Measurements from ENCODE around the gene FKBP10. TPM values are rescaled to one million over a fixed set of nuclear protein-coding genes. Genes with fewer than 3 reads are reported as not detected.

FKBP10 gene
- total and polyA plus RNA-seq, 2 donors (not counting 3 experiments of a cell fraction or from before 2014, with no cell fraction given), result 168 to 377 TPM

DNA sequence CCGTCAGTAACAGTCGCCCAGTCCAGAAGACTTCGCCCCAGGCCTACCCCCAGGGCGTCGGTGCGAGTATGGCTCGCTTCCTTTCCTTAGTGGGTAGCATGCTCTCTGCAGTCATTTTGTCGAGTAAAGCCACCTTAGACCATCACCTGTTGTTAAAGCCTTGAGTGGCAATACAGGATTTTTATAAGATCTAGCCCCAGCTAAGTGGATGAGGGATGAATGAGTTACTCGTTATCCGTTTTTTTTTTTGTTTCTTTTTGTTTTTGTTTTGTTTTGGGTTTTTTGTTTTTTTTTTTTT, 52.7 kb downstream of the FKBP10 start:
- H3K9me1 ChIP-seq (replicated peaks; ENCODE audit: control insufficient read depth, extremely low read depth, insufficient read depth, low read length), result no peaks in the 10 kb centered on the region
- H3K27ac ChIP-seq (ENCODE audit: insufficient read depth, low read depth, low read length), result no peak overlapping the region
- peak overlapping the region; percentile 8 for H2AFZ ChIP-seq (ENCODE audit: low read depth, low read length)
- POLR2A ChIA-PET, result interaction anchor here (0.6 to 0.9 kb wide), 3 partner anchors 53 to 174 kb away, joined by 3 to 4 read pairs (median 3); partner anchors contain the start of gene FKBP10
- peak overlapping the region in 1 of 3 experiments; percentile 38 for H3K4me3 ChIP-seq (replicated peaks in 1 of 3; ENCODE audit: insufficient read depth in 1 of 3, low read depth in 1 of 3, low read length in 3 of 3)
- intact Hi-C loops (cut with micrococcal nuclease), result loop anchor here (1.0 kb wide), 3 partner anchors 53 to 127 kb away; no protein-coding TSS in a partner anchor
- CTCF ChIA-PET, result interaction anchor here (0.6 to 2.1 kb wide), 11 partner anchors 15 to 128 kb away, joined by 3 to 9 read pairs (median 3); partner anchors contain the start of genes FKBP10 and JUP
- H3K36me3 ChIP-seq (ENCODE audit: control insufficient read depth in 2 of 2, extremely low read depth in 1 of 2, insufficient read depth in 2 of 2, low read length in 2 of 2), result peaks cover 13 to 15% of the 10 kb centered on the region in 2 experiments
- no peak for DNase-seq (ENCODE audit: low read depth, low spot score)
- H3K79me2 ChIP-seq (ENCODE audit: control insufficient read depth, insufficient read depth, low read length), result peaks cover 34% of the 10 kb centered on the region
- TF ChIP-seq, protein P1, sequence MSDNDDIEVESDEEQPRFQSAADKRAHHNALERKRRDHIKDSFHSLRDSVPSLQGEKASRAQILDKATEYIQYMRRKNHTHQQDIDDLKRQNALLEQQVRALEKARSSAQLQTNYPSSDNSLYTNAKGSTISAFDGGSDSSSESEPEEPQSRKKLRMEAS (IDR thresholded peaks at IDR 0.05; ENCODE audit: insufficient read depth, insufficient read length), result no peak
- TF ChIP-seq POLR2A (IDR thresholded peaks at IDR 0.05; ENCODE audit: low read depth, low read length) (peak; percentile 55), POLR2AphosphoS5 (IDR thresholded peaks at IDR 0.05; ENCODE audit: insufficient read depth, low read depth, low read length) (peak; percentile 62), FOS (IDR thresholded peaks at IDR 0.05; ENCODE audit: borderline replicate concordance, insufficient read depth, low read length) (no peak), EZH2 (IDR thresholded peaks at IDR 0.05; ENCODE audit: borderline replicate concordance, low read depth, low read length, severe bottlenecking) (no peak)
- no peak for FAIRE-seq
- no peaks in the 10 kb centered on the region for H3K27me3 ChIP-seq (ENCODE audit: control insufficient read depth in 2 of 2, insufficient read depth in 2 of 2, low read length in 2 of 2)
- peaks cover 3% of the 10 kb centered on the region for H4K20me1 ChIP-seq (replicated peaks; ENCODE audit: control insufficient read depth, extremely low read depth, insufficient read depth, low read length)
- BruUV-seq (replicated peaks), result no TSS peak
- H3K4me1 ChIP-seq (ENCODE audit: control insufficient read depth, extremely low read depth, insufficient read depth, low read length), result peaks cover 11% of the 10 kb centered on the region
- no peak overlapping the region for H3K9ac ChIP-seq (replicated peaks; ENCODE audit: extremely low read depth, insufficient read depth, low read length)
- peak overlapping the region; percentile 45 for H3K4me2 ChIP-seq (ENCODE audit: insufficient read depth, low read length)
- H3K9me3 ChIP-seq (replicated peaks; ENCODE audit: control insufficient read depth, insufficient read depth, low read length), result no peaks in the 10 kb centered on the region
- dilution Hi-C loops (cut with MboI; ENCODE audit: extremely low pct_ligation_motif_present, low sequenced_read_pairs), result no loop called here

DNA sequence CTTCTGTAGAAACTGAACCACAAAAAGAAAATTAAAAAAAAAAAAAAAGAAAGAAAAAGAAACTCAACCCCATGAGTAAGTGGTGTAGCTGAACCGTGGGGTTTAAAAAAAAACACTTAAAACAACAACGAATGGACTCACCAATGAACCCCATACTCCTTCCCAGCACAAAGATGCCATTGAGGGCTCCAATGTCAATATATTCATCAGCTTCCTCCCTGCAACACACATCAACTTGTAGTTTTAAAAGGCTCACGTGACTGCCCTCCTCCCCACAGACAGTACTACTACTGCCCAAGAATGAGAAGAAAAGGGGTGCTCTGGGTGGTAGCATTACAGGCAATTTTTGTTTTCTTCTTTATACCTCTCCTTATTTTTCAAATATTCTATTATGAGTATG, 55.8 kb downstream of the FKBP10 start:
- ChIA-PET POLR2A (no interaction called here), CTCF (no interaction called here)
- Histone ChIP-seq H3K79me2 (ENCODE audit: control insufficient read depth, insufficient read depth, low read length) (peaks cover 11% of the 10 kb centered on the region), H3K4me2 (ENCODE audit: insufficient read depth, low read length) (no peak overlapping the region), H3K4me1 (ENCODE audit: control insufficient read depth, extremely low read depth, insufficient read depth, low read length) (peaks cover 9% of the 10 kb centered on the region), H3K36me3 (ENCODE audit: control insufficient read depth in 2 of 2, extremely low read depth in 1 of 2, insufficient read depth in 2 of 2, low read length in 2 of 2) (peaks cover 31 to 34% of the 10 kb centered on the region in 2 experiments), H2AFZ (ENCODE audit: low read depth, low read length) (no peak overlapping the region), H3K4me3 (replicated peaks in 1 of 3; ENCODE audit: insufficient read depth in 1 of 3, low read depth in 1 of 3, low read length in 3 of 3) (no peak overlapping the region), H4K20me1 (replicated peaks; ENCODE audit: control insufficient read depth, extremely low read depth, insufficient read depth, low read length) (no peaks in the 10 kb centered on the region), H3K27me3 (ENCODE audit: control insufficient read depth in 2 of 2, insufficient read depth in 2 of 2, low read length in 2 of 2) (no peaks in the 10 kb centered on the region), H3K27ac (ENCODE audit: insufficient read depth, low read depth, low read length) (no peak overlapping the region), H3K9me3 (replicated peaks; ENCODE audit: control insufficient read depth, insufficient read depth, low read length) (no peaks in the 10 kb centered on the region), H3K9ac (replicated peaks; ENCODE audit: extremely low read depth, insufficient read depth, low read length) (no peak overlapping the region), H3K9me1 (replicated peaks; ENCODE audit: control insufficient read depth, extremely low read depth, insufficient read depth, low read length) (no peaks in the 10 kb centered on the region)
- dilution Hi-C loops (cut with MboI; ENCODE audit: extremely low pct_ligation_motif_present, low sequenced_read_pairs), result no loop called here
- TF ChIP-seq EZH2 (IDR thresholded peaks at IDR 0.05; ENCODE audit: borderline replicate concordance, low read depth, low read length, severe bottlenecking) (no peak), POLR2A (IDR thresholded peaks at IDR 0.05; ENCODE audit: low read depth, low read length) (no peak), FOS (IDR thresholded peaks at IDR 0.05; ENCODE audit: borderline replicate concordance, insufficient read depth, low read length) (no peak), POLR2AphosphoS5 (IDR thresholded peaks at IDR 0.05; ENCODE audit: insufficient read depth, low read depth, low read length) (no peak), JUN (IDR thresholded peaks at IDR 0.05; ENCODE audit: borderline replicate concordance, insufficient read depth, insufficient read length, low read depth) (no peak), MYC (IDR thresholded peaks at IDR 0.05; ENCODE audit: low read depth, low read length) (no peak), GATA2 (IDR thresholded peaks at IDR 0.05; ENCODE audit: insufficient read depth, insufficient read length, low read depth, low read length) (no peak)
- TF ChIP-seq, protein P1 (IDR thresholded peaks at IDR 0.05; ENCODE audit: insufficient read depth, insufficient read length), result no peak
- TF ChIP-seq, protein P2, sequence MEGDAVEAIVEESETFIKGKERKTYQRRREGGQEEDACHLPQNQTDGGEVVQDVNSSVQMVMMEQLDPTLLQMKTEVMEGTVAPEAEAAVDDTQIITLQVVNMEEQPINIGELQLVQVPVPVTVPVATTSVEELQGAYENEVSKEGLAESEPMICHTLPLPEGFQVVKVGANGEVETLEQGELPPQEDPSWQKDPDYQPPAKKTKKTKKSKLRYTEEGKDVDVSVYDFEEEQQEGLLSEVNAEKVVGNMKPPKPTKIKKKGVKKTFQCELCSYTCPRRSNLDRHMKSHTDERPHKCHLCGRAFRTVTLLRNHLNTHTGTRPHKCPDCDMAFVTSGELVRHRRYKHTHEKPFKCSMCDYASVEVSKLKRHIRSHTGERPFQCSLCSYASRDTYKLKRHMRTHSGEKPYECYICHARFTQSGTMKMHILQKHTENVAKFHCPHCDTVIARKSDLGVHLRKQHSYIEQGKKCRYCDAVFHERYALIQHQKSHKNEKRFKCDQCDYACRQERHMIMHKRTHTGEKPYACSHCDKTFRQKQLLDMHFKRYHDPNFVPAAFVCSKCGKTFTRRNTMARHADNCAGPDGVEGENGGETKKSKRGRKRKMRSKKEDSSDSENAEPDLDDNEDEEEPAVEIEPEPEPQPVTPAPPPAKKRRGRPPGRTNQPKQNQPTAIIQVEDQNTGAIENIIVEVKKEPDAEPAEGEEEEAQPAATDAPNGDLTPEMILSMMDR (IDR thresholded peaks at IDR 0.05; ENCODE audit: extremely low read depth in 1 of 2, insufficient read depth in 1 of 2, low read depth in 1 of 2, low read length in 2 of 2), result no peak
- FAIRE-seq, result no peak
- no TSS peak for BruUV-seq (replicated peaks)
- DNase-seq (ENCODE audit: low read depth, low spot score), result no peak
- intact Hi-C loops (cut with micrococcal nuclease), result no loop called here
